HG02884 (cell line): ENCODE data around the gene GH2.

Source experiments
- ATAC-seq: cut with Tn5 transposase; IDR thresholded peaks from one replicate; pipeline ENCODE4 v1.9.1; 2021; ENCODE audit warnings: mild to moderate bottlenecking, moderate library complexity; ENCODE audit not compliant: unreplicated experiment

GH2 gene

DNA sequence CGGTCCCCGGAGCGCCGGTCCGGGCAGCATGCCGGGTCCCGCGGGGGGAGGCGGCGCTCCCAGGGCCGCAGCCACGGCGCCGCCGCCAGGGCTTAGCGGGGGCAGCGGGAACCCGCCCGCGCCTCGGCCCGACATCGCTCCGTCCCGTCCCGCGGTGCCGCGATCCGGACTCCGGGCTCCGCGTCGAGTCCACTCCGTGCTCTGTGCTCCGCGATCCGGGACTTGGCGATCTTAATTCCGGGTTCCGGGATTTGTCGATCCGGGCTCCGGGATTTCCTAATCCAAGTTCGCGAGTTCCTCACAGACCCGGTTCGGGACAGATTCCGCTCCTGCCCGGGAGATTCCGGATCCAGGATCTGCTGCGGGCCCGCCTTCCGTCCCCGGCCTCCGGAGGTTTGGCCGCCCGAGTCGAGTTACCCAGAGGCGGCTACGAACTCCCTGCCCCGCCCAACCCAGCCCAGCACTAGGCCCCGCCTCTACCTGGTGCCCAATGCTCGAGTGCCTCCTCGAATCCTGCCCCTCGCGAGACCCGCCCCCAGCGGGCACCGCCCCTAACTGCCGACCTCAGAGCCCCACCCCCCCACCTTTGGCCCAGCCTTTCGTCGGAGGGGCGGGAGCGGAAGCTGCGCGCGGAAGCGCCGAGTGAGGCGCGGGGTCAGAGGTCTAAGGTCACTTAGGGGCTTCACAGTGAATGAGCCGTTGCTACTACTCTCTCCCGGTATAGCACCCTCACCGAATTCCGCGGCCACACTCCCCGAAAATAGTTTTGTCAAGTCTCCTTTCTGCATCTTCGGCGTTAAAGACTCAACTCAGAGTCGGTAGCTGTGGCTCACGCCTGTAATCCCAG lies 39.0 kb downstream of the GH2 start, which contains the start of gene SMARCD2:
SMARCD2 (minus strand) TSS at position 146 of the 847 bp plus-strand sequence; CDS start at position 135, 11 bp downstream.
- peak; percentile 72 for ATAC-seq

DNA sequence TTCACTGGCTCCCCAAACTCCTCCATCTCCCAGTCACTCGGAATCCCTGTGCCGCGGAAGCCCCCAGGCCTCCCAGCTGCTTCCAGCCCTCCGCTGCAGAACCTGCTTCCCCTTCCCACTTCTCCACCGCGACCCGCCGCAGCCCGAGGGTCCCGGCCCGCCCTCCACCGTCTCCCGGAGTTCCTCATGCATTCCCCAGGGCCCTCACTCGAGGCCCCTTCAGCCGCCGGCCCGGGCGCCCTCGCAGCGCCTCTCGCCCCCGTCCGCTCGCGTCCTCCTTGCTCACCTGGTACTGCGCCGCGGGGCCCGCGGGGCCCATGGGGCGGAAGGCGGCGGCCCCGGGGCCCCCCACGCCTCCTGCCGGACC lies 39.6 kb downstream of the GH2 start:
- ATAC-seq, result peak; percentile 28

DNA sequence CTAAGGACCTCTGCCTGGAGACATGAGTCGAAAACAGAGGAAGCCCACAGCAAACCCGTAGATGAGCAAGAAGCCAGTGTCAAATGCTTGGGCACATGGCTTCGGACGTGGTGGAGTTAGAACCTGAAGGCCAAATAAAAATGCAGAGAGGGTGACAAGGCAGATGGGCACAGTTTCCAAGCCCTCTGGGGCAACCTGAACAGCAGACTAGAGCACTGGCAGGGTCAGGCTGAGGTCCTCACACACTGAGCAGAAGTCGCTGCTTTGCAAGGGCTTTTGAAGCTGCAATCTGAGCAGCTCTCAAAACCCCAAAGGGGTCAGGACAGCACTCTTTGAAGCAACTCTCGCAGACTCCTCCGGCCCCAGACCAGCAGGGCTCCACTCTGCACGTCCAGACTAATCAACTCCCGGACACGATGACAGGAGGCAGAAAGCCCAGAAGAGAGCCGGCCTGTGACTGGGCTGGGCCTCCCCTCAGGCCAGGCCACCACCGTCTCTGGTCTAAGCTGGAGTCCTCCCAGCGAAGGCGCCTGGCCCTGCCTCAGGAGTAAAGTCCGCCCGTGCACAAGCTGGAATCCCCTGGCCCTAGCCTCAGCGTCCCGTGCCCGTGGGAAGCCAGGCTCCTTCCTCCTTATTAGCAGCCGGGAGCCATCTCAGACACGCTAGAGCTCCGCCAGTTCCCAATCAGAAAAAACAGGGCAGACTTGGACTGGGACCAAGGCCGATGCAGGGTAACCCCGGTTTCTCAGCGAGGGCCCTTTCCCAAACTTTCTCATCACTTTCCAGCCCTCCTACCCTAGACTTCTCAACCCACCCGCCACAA lies 40.2 kb downstream of the GH2 start:
- ATAC-seq, result no peak

GRCh38 chr17:63840591-63841349 lies 41.0 kb downstream of the GH2 start:
- no peak for ATAC-seq

DNA sequence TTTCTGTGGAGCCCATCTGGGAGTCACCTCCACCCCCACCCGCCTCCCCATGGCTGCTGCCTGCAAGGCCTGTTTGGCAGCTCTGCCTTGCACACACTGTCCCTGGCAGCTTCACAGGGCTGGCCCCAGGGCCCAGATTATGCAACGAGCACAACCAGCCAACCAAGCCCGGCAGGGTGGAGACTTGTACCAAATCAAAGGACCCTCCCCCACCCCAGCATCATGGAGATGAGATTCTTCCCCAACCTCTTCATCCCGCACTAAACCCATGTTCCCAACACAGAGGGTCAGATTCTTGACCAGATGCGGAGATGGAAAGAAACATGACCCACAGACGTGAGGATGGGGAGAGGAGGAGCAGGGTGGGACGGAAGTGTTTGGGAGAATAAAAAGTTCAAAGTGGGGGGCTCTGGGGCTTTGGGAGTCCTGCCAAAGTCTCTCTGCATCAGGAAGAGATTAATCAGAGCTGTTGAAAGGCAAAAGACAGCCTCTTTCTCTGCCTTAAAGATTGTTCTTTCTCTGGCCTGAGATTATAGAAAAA lies 43.0 kb downstream of the GH2 start:
- ATAC-seq, result no peak

- no peak for ATAC-seq
Measured at GRCh38 chr17:63837962-63838600, 43.7 kb downstream of the GH2 start.

GRCh38 chr17:63837480-63837879 lies 44.3 kb downstream of the GH2 start:
- ATAC-seq, result no peak

- no peak for ATAC-seq
Measured at GRCh38 chr17:63836811-63837210, 44.9 kb downstream of the GH2 start.

DNA sequence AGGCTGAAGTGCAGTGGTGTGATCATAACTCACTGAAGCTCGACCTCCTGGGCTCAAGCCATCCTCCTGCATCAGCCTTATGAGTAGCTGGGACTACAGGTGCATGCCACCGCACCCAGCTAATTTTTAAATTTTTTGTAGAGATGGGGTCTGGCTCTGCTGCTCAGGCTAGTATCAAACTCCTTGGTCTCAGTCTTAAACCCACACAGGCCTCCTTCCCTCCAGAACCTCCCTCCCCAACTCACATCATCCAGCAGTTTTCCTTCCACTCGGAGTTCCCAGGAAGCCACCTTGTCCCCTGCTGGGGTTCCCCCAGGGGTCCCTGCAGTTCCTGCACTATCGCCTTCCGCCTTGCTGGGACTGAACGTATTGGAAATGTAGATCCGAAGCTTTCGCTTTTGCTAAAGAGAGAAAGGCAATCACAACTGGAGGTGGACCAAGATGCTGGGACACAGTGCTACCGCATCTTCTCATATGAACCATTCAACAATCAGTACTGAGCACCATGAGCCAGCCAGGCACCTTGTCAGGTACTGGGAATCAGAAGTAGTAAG lies 46.5 kb downstream of the GH2 start:
- no peak for ATAC-seq

- ATAC-seq, result no peak
Measured at GRCh38 chr17:63834431-63835166, 47.1 kb downstream of the GH2 start.

- ATAC-seq, result no peak
Measured at GRCh38 chr17:63833741-63834373, 47.9 kb downstream of the GH2 start.

DNA sequence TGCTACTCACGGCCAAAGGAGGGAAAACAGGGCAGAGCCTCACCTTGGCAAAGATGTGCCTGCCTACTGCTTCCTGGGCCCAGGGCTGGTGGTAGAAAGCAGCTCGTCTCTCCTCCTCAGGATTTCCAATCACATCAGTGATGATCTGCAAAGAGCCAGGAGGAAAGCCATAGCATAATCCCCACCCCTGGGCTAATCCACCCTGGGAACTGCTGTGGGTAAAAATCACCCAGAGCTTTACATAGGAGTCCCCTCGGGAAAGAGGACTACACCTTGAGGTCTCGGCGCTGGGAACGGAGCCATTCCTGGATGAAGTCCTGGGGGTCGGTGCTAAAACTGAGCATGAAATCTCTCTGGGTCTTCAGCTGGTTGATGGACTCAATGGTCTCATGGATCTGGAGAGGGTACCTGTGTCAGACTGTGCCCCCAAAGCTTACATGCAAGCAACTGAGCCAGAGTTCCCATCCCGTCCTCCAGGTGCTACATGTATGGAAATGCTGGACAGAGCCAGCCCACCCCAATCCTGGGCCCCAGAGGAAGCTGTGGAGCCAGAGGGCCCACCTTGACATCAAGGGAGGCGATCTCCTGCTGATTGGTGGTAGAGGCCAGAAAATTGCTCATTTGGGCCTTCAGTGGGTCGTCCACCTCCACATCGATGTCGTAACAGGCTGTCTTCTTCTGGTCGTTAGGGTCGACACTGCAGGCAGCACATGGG lies 48.6 kb downstream of the GH2 start:
- ATAC-seq, result no peak

- ATAC-seq, result no peak
Measured at GRCh38 chr17:63832455-63832854, 49.3 kb downstream of the GH2 start.

- ATAC-seq, result no peak
Measured at GRCh38 chr17:63832014-63832413, 49.7 kb downstream of the GH2 start.

DNA sequence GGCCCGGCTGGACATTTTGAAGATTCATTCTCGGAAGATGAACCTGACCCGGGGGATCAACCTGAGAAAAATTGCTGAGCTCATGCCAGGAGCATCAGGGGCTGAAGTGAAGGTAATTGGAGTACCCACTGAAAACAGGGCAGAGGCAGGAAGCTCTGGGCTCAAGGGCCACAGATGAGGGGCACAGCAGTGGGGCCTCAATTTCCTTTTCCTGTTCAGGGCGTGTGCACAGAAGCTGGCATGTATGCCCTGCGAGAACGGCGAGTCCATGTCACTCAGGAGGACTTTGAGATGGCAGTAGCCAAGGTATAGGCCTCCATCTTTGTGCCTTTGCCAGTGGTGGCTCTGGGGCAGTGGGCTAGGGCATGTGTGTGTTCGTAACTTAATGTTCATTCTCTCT lies 50.2 kb downstream of the GH2 start:
- no peak for ATAC-seq

GRCh38 chr17:63830904-63831491 lies 50.7 kb downstream of the GH2 start:
- ATAC-seq, result no peak

- ATAC-seq, result no peak
Measured at GRCh38 chr17:63830278-63830677, 51.5 kb downstream of the GH2 start.
